Measurements from ENCODE around the gene REG3A. TPM values are rescaled to one million over a fixed set of nuclear protein-coding genes. Genes with fewer than 3 reads are reported as not detected.

REG3A gene
- total RNA-seq, 1 donor from 2014 or later: not detected

DNA sequence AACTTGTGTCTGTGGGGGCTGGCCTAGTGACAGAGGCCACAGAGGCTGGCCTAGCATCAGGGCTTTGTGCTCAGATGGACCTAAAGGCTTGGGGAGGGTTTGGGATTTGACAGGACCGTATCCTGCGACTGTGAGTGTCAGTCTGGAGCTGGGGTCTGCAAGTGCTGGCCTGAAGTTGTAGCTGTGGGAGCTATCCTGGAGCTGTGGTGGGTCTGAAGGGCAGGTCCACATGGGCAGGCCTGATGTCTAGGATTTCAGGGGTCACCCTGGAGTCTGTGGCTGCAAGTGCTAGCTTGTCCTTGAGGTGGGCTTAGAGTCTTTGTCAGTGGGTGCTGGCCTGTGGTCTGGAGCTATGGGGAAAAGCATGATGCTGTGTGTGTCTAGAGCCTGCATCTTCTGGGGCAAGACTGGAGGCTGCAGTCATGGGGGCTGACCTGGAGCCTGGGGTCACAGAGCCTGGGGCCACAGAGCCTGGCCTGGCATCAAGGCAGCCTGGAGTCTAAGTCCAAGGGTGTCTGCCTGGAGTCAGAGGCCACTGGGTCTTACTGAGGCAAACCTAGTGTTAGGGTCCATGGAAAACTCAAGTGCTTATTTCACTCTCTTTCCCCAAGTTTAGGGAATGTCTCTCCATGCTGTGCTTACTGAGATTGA, 3.6 kb downstream of the REG3A start:
- no peak overlapping the region for H3K4me3 ChIP-seq (ENCODE audit: low read depth, low read length)
- TF ChIP-seq, protein P1, sequence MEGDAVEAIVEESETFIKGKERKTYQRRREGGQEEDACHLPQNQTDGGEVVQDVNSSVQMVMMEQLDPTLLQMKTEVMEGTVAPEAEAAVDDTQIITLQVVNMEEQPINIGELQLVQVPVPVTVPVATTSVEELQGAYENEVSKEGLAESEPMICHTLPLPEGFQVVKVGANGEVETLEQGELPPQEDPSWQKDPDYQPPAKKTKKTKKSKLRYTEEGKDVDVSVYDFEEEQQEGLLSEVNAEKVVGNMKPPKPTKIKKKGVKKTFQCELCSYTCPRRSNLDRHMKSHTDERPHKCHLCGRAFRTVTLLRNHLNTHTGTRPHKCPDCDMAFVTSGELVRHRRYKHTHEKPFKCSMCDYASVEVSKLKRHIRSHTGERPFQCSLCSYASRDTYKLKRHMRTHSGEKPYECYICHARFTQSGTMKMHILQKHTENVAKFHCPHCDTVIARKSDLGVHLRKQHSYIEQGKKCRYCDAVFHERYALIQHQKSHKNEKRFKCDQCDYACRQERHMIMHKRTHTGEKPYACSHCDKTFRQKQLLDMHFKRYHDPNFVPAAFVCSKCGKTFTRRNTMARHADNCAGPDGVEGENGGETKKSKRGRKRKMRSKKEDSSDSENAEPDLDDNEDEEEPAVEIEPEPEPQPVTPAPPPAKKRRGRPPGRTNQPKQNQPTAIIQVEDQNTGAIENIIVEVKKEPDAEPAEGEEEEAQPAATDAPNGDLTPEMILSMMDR (conservative IDR thresholded peaks at IDR 0.05; ENCODE audit: low read depth, low read length): no peak
- DNase-seq (ENCODE audit: low read depth): no peak

DNA sequence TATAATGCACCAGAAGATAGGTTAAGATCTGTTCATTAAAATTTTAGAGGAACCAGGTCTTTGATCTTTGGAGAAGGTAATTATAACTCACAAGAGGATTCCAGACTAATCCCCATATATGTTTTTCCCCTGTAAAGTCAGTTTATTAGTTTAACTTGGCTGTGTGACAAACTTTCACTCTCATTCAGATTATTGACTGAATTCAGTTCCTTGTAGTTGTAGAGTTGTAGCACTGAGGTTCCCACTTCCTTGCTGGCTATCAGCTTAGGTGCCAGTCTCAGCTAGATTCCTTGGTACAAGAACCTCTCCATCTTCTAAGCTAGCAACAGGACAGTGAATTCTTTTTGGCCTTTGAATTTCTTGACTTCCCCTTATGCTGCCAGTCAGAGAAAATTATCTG, 20.1 kb downstream of the REG3A start:
- no peak for DNase-seq (ENCODE audit: low read depth)
- TF ChIP-seq, protein P1 (conservative IDR thresholded peaks at IDR 0.05; ENCODE audit: low read depth, low read length): no peak
- H3K4me3 ChIP-seq (ENCODE audit: low read depth, low read length): no peak overlapping the region

DNA sequence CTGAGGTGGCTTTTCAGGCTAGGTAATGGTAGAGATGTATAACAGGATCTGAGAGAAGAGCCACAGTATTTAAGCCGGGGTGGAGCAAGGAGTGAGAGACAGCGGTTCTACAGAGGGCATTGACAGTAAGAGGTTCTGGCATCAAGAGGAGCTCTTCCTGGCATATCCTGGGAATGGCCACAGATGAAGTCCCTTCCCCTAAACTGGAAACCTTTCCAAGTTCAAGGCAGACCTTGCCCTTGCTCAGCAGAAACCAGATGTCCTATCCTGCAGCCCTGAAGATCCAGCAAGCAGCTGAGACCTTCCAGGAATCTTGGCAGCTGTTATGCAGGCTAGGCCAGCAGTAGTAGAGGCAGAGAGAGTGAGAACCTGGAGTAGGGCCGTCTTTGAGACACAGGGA, 21.2 kb downstream of the REG3A start:
- TF ChIP-seq, protein P1 (conservative IDR thresholded peaks at IDR 0.05; ENCODE audit: low read depth, low read length): no peak
- no peak for DNase-seq (ENCODE audit: low read depth)
- H3K4me3 ChIP-seq (ENCODE audit: low read depth, low read length): no peak overlapping the region

DNA sequence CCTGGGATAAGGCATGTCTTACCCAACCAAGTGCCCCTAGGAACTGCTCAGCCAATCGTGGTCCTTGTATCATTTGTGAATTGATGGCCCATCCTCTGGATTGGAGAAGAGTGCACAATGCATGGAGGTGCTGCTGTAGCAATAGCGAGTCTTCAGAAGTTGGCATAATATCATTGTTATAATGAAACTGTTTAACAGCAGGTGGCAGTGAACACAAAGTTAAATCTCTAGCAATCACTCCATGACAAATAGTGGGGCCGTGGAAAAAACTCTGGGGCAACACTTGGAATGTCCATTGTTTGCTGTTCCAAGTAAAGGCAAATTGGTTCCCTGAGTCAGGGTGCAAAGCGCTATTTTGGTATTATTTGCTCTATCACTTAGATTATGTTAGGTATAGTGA, 27.9 kb downstream of the REG3A start:
- no peak for DNase-seq (ENCODE audit: low read depth)
- H3K4me3 ChIP-seq (ENCODE audit: low read depth, low read length): no peak overlapping the region
- TF ChIP-seq, protein P1 (conservative IDR thresholded peaks at IDR 0.05; ENCODE audit: low read depth, low read length): peak; percentile 20

DNA sequence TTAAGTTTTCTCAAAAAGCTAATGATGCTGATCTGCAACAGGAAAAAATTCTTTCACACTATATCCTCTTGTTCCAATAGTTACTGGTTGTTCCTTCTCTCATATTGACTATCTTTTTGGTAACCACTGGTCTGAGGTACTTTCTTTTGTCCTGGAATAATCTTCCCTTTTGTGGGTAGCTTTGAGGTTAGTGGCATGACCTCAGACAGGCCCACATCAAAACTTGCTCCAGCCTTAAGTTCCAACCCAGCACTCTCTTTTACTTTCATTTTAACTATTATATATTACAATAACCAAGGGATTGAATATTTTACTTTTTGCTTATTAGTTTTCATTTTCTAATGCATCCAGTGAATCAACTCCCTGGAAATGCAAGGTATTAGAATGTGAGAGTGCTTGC, 29.7 kb downstream of the REG3A start:
- no peak for DNase-seq (ENCODE audit: low read depth)
- no peak overlapping the region for H3K4me3 ChIP-seq (ENCODE audit: low read depth, low read length)
- TF ChIP-seq, protein P1 (conservative IDR thresholded peaks at IDR 0.05; ENCODE audit: low read depth, low read length): no peak

DNA sequence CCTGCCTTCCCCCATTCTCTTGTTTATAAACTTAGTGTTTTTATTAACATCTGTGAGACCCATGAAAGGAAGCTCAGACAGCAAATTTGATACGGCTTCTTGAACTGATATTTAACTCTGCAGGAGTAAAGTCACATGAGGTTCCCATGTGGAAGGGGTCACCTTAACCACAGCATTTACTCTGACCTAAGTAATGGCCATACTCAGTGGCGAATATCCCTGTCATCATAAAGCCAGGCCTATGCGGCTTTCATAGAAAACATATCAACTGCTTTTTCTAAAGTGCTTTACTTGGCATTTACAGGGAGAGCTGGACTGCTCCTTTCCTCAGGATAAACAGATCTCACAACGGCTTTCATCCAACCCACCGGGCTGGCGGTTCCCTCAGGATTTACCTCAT, 30.3 kb downstream of the REG3A start:
- no peak overlapping the region for H3K4me3 ChIP-seq (ENCODE audit: low read depth, low read length)
- TF ChIP-seq, protein P1 (conservative IDR thresholded peaks at IDR 0.05; ENCODE audit: low read depth, low read length): no peak
- DNase-seq (ENCODE audit: low read depth): no peak

DNA sequence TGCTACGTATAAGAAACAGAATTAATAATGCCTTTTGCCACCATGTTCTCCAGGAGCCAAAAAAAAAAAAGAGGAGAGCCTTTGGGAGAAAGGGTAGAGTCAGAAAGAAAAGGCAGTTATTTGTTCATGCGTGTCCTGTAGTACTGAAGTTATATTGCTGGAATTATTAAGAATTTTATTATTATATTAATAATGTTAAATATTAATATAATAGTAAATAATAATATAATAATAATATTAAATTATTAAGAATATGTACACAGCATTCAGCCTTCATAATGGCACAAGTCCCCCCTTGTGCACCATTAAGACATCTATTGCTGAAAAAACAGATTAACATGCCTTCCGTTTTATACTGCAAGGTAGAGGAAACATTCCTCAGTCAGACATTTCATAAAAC, 31.1 kb downstream of the REG3A start:
- DNase-seq (ENCODE audit: low read depth): no peak
- TF ChIP-seq, protein P1 (conservative IDR thresholded peaks at IDR 0.05; ENCODE audit: low read depth, low read length): no peak
- H3K4me3 ChIP-seq (ENCODE audit: low read depth, low read length): no peak overlapping the region

Data from epithelial cell of proximal tubule (primary cell).